Gastrocnemius medialis (tissue), 4 donors: ENCODE measurements around the gene RTL5. TPM values are rescaled to one million over a fixed set of nuclear protein-coding genes. Genes with fewer than 3 reads are reported as not detected.

Experiments used
- ATAC-seq, 2 donors: fragments of 150-250 bp; one replicate each; pipeline ENCODE4 v1.9.1; 2016
- DNase-seq, 2 donors: peaks; one replicate each; pipeline ENCODE4 v3.0.0-alpha.2; 2019
- H3K27ac ChIP-seq, 4 donors: fragments of 200-600 bp; sonication (generic); 1 replicate in 1 of 4; 2 replicates in 3 of 4; pipeline ENCODE4 v1.5.1; 2016 to 2018; ENCODE audit warnings: mild to moderate bottlenecking in 2 of 4, moderate library complexity in 1 of 4
- H3K27me3 ChIP-seq, 3 donors: fragments of 200-600 bp; sonication (generic) in 2 of 3; 1 replicate in 1 of 3; 2 replicates in 2 of 3; pipeline versions ENCODE4 v1.5.1 to v1.6.0; 2016 to 2019; ENCODE audit warnings: mild to moderate bottlenecking in 1 of 3, moderate library complexity in 1 of 3
- H3K36me3 ChIP-seq, 2 donors: fragments of 200-600 bp; sonication (generic) in 1 of 2; one replicate each; pipeline ENCODE4 v1.5.1; 2017 to 2018
- H3K4me1 ChIP-seq, 2 donors: fragments of 200-600 bp; sonication (generic) in 1 of 2; one replicate each; pipeline ENCODE4 v1.5.1; 2016 to 2017; ENCODE audit warnings: mild to moderate bottlenecking in 2 of 2
- H3K4me3 ChIP-seq, 4 donors: fragments of 200-600 bp; sonication (generic) in 3 of 4; 1 replicate in 1 of 4; 2 replicates in 3 of 4; pipeline ENCODE4 v1.5.1; 2016 to 2019; ENCODE audit warnings: mild to moderate bottlenecking in 2 of 4
- H3K9me3 ChIP-seq, 3 donors: fragments of 200-600 bp; sonication (generic) in 2 of 3; 1 replicate in 1 of 3; 2 replicates in 2 of 3; pipeline ENCODE4 v1.5.1; 2016 to 2019
- POLR2A ChIP-seq, 2 donors: fragments of 450-650 bp; IDR thresholded peaks; one replicate each; pipeline ENCODE4 v1.6.1; 2017; ENCODE audit warnings: antibody characterized with exemption in 2 of 2, mild to moderate bottlenecking in 2 of 2, moderate library complexity in 2 of 2
- in situ Hi-C, 4 donors: fragments of 200-750 bp; cut with MboI; loops; one replicate each; pipeline versions ENCODE4 v1.15.0 to v1.8.0; 2017; ENCODE audit warnings: low sequenced_read_pairs in 4 of 4
- intact Hi-C: fragments of 100-400 bp; cut with DNase I; formaldehyde crosslinking; loops from one replicate; pipeline ENCODE4 v1.15.1; 2023; ENCODE audit warnings: low total_unique reads
- total RNA-seq, 4 donors: library from RNA; depleted of rRNA; stranded (reverse); fragments of >200 nt; gene quantifications; one replicate each; pipeline versions ENCODE4 v1.1.0 to v1.2.3, GENCODE V29; 2016
- TF ChIP-seq, protein P1 (sequence below), 5 experiments: fragments of 450-650 bp in 3 of 5; fragments of 200-600 bp in 2 of 5; sonication (generic) in 2 of 5; IDR thresholded peaks in 4 of 5; conservative IDR thresholded peaks in 1 of 5; 1 replicate in 4 of 5; 2 replicates in 1 of 5; pipeline ENCODE4 v1.5.1; 2016 to 2019; ENCODE audit warnings: antibody characterized with exemption in 5 of 5, mild to moderate bottlenecking in 3 of 5, moderate library complexity in 3 of 5

The RTL5 gene
- total RNA-seq, 4 donors from 2014 or later = 0.44 to 0.71 (median 0.50) TPM

DNA sequence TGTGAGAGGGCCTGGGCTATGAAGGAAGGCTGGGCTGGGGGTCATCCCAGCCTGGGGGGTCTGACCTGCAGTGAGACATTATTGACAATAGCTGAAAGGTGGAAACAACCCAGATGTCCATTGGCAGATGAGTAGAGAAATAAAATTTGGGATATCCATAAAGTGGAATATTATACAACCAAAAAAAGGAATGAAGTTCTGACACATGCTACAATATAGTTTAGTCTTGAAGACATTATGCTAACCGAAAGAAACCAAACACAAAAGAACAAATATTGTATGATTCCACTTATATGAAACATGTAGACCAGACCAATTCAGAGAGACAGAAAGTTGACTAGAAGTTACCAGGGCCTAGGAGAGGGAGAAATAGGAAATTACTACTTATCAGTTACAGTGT, 44.7 kb downstream of the RTL5 start:
- TF ChIP-seq POLR2A (IDR thresholded peaks at IDR 0.05) = no peak
- TF ChIP-seq, protein P1, sequence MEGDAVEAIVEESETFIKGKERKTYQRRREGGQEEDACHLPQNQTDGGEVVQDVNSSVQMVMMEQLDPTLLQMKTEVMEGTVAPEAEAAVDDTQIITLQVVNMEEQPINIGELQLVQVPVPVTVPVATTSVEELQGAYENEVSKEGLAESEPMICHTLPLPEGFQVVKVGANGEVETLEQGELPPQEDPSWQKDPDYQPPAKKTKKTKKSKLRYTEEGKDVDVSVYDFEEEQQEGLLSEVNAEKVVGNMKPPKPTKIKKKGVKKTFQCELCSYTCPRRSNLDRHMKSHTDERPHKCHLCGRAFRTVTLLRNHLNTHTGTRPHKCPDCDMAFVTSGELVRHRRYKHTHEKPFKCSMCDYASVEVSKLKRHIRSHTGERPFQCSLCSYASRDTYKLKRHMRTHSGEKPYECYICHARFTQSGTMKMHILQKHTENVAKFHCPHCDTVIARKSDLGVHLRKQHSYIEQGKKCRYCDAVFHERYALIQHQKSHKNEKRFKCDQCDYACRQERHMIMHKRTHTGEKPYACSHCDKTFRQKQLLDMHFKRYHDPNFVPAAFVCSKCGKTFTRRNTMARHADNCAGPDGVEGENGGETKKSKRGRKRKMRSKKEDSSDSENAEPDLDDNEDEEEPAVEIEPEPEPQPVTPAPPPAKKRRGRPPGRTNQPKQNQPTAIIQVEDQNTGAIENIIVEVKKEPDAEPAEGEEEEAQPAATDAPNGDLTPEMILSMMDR (IDR thresholded peaks at IDR 0.05 in 4 of 5, conservative IDR thresholded peaks at IDR 0.05 in 1 of 5) = no peak
- Histone ChIP-seq H3K36me3 (no peaks in the 10 kb centered on the region), H3K27ac (no peak overlapping the region), H3K9me3 (no peaks in the 10 kb centered on the region), H3K4me1 (no peaks in the 10 kb centered on the region), H3K27me3 (no peaks in the 10 kb centered on the region), H3K4me3 (no peak overlapping the region)
- ATAC-seq (no peak), DNase-seq (no peak)
- intact Hi-C loops (no loop called here), in situ Hi-C loops (no loop called here)

DNA sequence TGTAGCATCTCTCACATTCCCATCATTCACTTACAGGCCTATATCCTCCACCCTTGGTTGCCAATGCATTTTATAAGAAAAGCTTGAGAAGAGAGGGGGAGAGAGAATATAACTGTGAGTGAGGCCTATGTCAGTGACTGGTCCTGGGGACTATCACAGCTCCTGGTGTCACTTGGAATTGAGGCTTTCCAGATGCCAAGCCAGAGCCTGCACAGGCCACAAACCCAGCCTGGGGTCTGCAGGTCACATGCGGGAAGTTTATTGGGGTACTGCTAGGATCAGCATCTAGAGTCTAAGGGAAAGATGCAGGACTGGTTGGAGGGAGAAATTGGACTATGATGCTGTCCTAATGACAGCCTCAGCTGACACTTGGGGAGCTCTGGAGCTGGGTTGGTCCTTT, 47.6 kb downstream of the RTL5 start:
- Histone ChIP-seq H3K4me1 (no peaks in the 10 kb centered on the region), H3K27ac (no peak overlapping the region), H3K27me3 (no peaks in the 10 kb centered on the region), H3K36me3 (no peaks in the 10 kb centered on the region), H3K9me3 (no peaks in the 10 kb centered on the region), H3K4me3 (no peak overlapping the region)
- DNase-seq = no peak
- no peak for TF ChIP-seq POLR2A (IDR thresholded peaks at IDR 0.05)
- TF ChIP-seq, protein P1 (IDR thresholded peaks at IDR 0.05 in 4 of 5, conservative IDR thresholded peaks at IDR 0.05 in 1 of 5) = no peak
- intact Hi-C loops = no loop called here
- ATAC-seq = no peak
- in situ Hi-C loops = no loop called here

DNA sequence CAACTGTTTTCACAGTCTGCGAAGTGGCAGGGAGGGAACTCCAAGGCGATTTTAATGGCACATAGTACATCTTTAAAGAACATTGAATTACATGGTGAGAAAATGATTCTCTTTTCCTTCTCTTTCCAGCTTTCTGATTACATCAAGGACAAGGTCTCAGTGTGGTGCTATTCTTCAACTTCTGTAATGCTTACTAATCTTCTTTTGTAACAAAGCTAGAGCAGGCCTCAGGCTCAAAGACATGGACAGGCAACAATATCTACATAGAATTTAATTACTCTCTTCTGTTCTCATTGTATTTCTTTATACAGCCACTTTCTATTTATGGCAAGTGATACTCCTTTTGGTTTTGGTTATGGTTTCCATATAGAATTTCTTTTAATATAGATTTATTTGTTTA, 48.4 kb downstream of the RTL5 start:
- intact Hi-C loops = no loop called here
- Histone ChIP-seq H3K4me1 (no peaks in the 10 kb centered on the region), H3K27me3 (no peaks in the 10 kb centered on the region), H3K27ac (no peak overlapping the region), H3K4me3 (no peak overlapping the region), H3K36me3 (no peaks in the 10 kb centered on the region), H3K9me3 (no peaks in the 10 kb centered on the region)
- DNase-seq (no peak), ATAC-seq (no peak)
- no peak for TF ChIP-seq POLR2A (IDR thresholded peaks at IDR 0.05)
- TF ChIP-seq, protein P1 (IDR thresholded peaks at IDR 0.05 in 4 of 5, conservative IDR thresholded peaks at IDR 0.05 in 1 of 5) = no peak
- in situ Hi-C loops = no loop called here

DNA sequence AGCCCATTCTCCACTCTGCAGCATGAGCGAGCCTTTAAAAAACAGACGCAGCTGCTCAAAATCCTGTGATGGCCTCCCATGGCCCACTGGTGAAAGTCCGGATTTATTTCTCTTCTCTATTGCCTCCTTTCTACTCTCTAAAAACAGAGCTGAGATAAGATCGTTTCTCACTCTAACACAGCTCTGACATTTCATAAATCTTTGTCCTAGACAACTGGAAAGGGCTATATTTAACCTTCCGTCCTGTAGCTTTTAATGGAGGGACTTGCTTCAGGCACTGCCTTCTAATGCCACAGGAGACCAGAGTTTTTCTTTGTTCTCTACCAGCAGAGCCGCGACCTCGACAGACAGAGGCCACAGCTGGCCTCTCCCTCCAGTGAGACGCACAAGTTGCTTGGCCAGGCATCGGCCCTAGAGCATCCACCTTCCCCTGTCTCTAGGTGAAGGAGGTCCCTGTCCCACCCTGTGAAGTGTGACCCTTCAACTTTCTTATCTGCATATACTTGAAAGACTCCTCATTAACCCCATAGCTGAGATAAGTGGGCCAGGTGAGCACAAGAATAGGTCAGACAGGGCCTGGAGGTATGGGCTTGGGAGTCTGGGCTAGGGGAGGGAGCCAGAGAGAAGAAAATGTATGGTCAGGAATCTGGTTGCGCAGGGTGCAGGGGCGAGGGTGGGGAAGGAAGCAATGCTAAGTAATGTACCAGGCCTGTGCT, 50.0 kb downstream of the RTL5 start:
- intact Hi-C loops (no loop called here), in situ Hi-C loops (no loop called here)
- H3K36me3 ChIP-seq = no peaks in the 10 kb centered on the region
- TF ChIP-seq, protein P1 (IDR thresholded peaks at IDR 0.05 in 4 of 5, conservative IDR thresholded peaks at IDR 0.05 in 1 of 5) = no peak
- TF ChIP-seq POLR2A (IDR thresholded peaks at IDR 0.05) = no peak
- H3K4me3 ChIP-seq = peak overlapping the region in 1 of 4 donors; percentile 5
- no peaks in the 10 kb centered on the region for H3K27me3 ChIP-seq
- DNase-seq (no peak), ATAC-seq (no peak)
- no peaks in the 10 kb centered on the region for H3K4me1 ChIP-seq
- H3K9me3 ChIP-seq = no peaks in the 10 kb centered on the region
- peak overlapping the region in 3 of 4 donors; percentile 7 to 26 (median 22) for H3K27ac ChIP-seq

DNA sequence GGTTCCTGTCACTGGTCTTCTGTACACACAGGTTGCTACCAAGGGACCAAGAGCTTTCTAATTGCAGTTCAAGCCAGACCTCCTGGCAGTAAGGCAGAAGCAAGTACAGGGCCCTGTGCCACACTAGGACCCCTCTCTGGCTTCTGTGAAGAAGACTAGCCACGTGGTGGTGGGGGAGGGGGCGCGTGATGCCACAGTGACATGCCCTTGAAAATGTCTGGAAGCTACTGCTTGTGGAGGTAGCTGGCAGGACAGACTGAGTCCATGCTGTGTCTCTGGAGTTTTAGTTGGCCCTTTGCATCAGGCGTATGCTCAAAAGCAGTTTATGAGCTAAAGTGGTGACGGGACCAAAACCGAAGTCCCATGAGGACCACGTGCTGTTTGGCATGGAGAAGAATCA, 50.9 kb downstream of the RTL5 start:
- Histone ChIP-seq H3K27ac (no peak overlapping the region), H3K36me3 (no peaks in the 10 kb centered on the region), H3K4me1 (no peaks in the 10 kb centered on the region), H3K9me3 (no peaks in the 10 kb centered on the region), H3K4me3 (peak overlapping the region in 1 of 4 donors; percentile 33), H3K27me3 (no peaks in the 10 kb centered on the region)
- ATAC-seq (no peak), DNase-seq (no peak)
- intact Hi-C loops = no loop called here
- in situ Hi-C loops = no loop called here
- TF ChIP-seq, protein P1 (IDR thresholded peaks at IDR 0.05 in 4 of 5, conservative IDR thresholded peaks at IDR 0.05 in 1 of 5) = no peak
